AG09319 (cell line): Measurements from ENCODE around the gene RIPPLY3.

Experiments used
- DNase-seq: peaks from one replicate; pipeline ENCODE4 v3.0.0-alpha.2; 2010; ENCODE audit warnings: low read depth; ENCODE audit errors: extremely low read depth
- TF ChIP-seq, protein P1 (sequence below): IDR thresholded peaks from 2 replicates; pipeline ENCODE4 v1.5.1; 2011; ENCODE audit warnings: low read depth, mild to moderate bottlenecking, inconsistent platforms, low read length, moderate library complexity

RIPPLY3 gene

DNA sequence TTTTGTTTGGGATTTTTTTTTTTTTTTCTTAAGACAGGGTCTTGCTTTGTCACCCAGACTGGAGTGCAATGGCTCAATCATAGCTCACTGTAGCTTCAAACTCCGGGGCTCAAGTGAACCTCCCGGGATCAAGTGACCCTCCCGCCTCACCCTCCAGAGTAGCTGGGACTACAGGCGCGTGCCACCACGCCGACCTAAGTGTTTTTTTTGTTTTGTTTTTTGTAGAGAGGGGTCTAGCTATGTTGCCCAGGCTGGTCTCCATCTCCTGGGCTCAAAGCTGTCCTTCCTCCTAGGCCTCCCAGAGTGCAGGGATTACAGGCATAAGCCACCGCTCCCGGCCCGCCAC, 40.8 kb upstream of the RIPPLY3 start:
- TF ChIP-seq, protein P1, sequence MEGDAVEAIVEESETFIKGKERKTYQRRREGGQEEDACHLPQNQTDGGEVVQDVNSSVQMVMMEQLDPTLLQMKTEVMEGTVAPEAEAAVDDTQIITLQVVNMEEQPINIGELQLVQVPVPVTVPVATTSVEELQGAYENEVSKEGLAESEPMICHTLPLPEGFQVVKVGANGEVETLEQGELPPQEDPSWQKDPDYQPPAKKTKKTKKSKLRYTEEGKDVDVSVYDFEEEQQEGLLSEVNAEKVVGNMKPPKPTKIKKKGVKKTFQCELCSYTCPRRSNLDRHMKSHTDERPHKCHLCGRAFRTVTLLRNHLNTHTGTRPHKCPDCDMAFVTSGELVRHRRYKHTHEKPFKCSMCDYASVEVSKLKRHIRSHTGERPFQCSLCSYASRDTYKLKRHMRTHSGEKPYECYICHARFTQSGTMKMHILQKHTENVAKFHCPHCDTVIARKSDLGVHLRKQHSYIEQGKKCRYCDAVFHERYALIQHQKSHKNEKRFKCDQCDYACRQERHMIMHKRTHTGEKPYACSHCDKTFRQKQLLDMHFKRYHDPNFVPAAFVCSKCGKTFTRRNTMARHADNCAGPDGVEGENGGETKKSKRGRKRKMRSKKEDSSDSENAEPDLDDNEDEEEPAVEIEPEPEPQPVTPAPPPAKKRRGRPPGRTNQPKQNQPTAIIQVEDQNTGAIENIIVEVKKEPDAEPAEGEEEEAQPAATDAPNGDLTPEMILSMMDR: no peak
- DNase-seq: no peak

DNA sequence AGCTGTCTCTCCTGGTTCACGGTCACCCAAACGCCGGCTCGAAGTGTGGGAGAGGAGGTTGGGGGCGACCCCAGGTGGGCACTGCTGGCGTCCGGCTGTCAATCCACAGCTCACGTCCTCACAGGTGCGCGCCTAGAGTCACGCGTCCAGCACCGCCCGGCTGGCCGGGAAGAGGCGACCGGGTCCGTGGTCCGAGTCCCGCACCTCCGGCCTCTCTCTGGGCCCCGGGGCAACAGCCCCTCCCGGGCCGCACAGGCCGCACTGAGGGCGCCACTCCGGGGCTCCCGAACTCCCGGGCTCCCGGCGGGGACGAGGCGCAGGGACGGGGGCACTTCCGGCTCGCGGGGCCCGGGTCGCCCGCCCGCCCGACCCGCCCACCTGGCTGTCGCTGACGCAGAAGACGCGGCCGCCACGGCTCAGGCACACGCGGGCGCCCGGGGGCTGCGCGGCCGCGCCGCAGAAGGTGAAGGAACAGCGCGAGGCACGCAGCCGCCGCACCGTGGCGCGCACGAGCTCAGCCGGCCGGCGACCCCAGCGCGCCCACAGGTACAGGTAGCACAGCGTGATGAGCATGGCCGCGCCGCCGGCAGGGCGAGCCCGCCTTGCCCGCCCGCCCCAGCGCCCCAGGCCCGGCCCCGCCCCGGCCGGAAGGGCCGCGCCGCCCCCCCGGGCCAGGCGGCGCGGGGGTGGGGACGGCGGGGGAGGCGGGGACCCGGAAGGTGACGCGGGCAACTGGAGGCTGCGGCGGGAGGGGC, 40.3 kb upstream of the RIPPLY3 start, which contains the start of gene HLCS:
Gene HLCS, minus strand, starts transcription at position 604 of the 755 bp plus-strand sequence. Its CDS starts 31 bp downstream, at position 573.
- TF ChIP-seq, protein P1: peak; percentile 1; the same call in 1 of the 2 replicates
- no peak for DNase-seq

DNA sequence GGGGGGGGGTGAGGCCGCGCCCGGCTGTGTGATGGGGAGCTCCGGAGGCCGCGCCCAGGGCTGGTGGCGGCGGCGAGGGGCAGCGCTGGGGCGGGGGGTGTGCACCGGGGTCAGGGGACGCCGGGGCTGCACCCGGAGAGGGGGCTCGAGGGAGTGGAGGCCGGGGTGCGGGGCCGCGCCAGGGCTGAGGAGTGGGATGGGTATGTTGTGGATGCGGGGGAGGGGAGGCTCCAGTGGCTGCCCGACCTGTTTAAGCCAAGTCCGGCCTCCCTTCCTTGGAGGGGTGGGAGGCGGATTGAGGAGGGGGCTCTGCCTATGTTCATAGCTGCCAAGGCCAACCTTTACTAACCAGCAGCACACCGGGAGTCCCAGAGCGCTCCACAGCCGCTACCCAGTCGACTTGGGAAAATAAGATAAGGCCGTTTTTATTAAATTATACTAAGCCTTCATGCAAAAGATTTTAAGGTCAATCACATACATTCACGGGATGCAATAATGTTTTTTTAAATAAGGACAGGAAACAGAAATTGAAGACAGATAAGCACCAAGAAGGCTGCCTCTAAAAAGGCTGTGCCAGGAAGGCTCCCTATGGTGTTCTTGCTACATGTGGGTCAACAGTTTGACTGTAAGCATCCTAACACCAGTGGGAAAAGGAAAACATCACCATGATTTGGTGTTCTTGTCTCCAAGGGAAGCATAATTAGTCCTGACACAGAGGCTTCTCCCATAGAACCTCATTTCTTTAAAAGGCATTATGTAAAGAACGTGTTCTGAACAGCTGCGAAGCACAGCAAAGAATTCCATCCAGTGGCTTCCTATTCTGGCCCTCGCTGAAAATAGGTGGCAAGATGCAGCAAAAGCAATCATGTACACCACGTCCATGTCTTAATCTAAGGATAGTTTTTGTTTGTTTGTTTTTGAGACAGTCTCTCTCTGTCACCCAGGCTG, 39.4 kb upstream of the RIPPLY3 start:
- DNase-seq: no peak
- TF ChIP-seq, protein P1: no peak

DNA sequence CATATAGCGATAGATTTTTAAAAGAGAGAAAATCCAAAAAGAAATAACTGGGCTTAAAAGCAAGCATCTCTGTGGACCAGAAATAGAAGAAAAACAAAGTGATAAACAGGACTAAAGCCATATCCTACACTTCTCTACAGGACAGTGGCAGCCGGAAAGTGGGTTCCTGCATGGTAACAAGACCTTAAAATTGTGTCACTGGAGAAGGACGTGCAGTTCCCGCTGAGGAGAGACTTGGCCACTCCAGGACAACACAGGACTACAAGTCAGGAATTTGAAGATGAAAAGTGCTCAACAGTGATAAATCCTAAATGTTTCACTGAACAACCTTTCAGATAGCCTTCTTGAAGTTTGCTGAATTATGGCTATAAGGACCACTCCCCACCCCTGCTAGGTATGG, 38.1 kb upstream of the RIPPLY3 start:
- no peak for DNase-seq
- TF ChIP-seq, protein P1: no peak

GRCh38 chr21:36968976-36969375, 37.5 kb upstream of the RIPPLY3 start:
- DNase-seq: no peak
- TF ChIP-seq, protein P1: no peak

DNA sequence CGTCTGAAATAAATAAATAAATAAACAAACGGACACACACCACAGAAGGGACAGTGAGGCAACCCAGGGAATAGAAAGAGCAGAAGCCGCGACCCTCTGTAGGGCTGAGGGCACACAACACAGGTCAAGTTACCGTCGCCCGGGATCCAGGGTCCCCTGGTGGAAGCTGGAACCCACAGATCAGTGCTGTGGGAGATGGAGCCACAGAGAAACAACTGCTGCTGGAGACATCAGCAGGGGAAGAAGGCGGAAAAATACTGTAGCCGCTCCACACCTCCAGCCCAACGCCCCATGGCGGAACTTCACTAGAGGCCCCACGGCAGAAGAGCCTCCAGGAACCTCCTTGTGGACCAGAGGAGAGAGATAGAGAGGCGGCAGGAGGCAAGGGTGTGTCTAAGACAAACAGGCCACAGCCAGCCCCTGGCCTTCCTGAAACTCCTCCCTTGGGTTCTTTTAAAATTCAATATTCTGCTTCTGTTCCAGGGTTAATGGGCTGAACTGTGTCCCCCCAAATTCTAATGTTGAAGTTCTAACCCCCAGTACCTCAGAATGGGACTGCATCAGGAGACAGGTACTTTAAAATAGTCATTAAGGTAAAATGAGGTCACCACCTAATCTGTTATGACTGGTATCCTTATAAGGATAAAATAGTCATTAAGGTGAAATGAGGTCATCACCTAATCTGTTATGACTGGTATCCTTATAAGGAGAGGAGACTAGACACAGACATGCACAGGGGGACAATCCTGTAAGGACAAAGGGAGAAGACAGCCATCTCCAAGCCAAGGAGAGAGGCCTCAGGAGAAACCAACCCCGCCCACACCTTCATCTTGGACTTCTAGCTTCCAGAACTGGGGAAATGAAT, 32.3 kb upstream of the RIPPLY3 start:
- TF ChIP-seq, protein P1: no peak
- DNase-seq: no peak
